NK-92 (cell line): ENCODE results near the gene APOM.

Experiments
- DNase-seq: peaks from one replicate; lab custom pipeline; 2025; ENCODE audit not compliant: unreplicated experiment; lab: John Stamatoyannopoulos, UW

The APOM gene

GRCh38 chr6:31630177-31630934, 25.3 kb upstream of the APOM start:
- no peak for DNase-seq

- no peak for DNase-seq
These were observed 24.5 kb upstream of the APOM start for GRCh38 chr6:31631209-31631608.

- DNase-seq, result no peak
These were observed 23.9 kb upstream of the APOM start for GRCh38 chr6:31631681-31632278.

- DNase-seq, result no peak
These were observed 23.3 kb upstream of the APOM start for GRCh38 chr6:31632279-31632946.

- no peak for DNase-seq
These were observed 22.2 kb upstream of the APOM start for GRCh38 chr6:31633447-31633846.

- DNase-seq, result no peak
These were observed 21.6 kb upstream of the APOM start for GRCh38 chr6:31634131-31634530.

GRCh38 chr6:31634969-31635575, 20.6 kb upstream of the APOM start:
- no peak for DNase-seq

- DNase-seq, result no peak
These were observed 18.7 kb upstream of the APOM start for GRCh38 chr6:31636698-31637596.

GRCh38 chr6:31639043-31639442, 16.7 kb upstream of the APOM start:
- DNase-seq, result no peak

- DNase-seq, result no peak
These were observed 16.2 kb upstream of the APOM start for GRCh38 chr6:31639449-31639861.

GRCh38 chr6:31640612-31641011, 15.1 kb upstream of the APOM start:
- DNase-seq, result no peak

- no peak for DNase-seq
These were observed 14.3 kb upstream of the APOM start for GRCh38 chr6:31641370-31641769.

- DNase-seq, result no peak
These were observed 12.7 kb upstream of the APOM start for GRCh38 chr6:31642798-31643570.

- no peak for DNase-seq
These were observed 11.8 kb upstream of the APOM start for GRCh38 chr6:31643818-31644454.

GRCh38 chr6:31645325-31645724, 10.4 kb upstream of the APOM start:
- DNase-seq, result no peak

GRCh38 chr6:31651602-31652191, 4.0 kb upstream of the APOM start:
- DNase-seq, result no peak

GRCh38 chr6:31652925-31653724, 2.6 kb upstream of the APOM start:
- no peak for DNase-seq

- no peak for DNase-seq
These were observed 933 bp upstream of the APOM start for GRCh38 chr6:31654574-31655348.
